ENCODE data around the gene GXYLT2. TPM values are rescaled to one million over a fixed set of nuclear protein-coding genes. Genes with fewer than 3 reads are reported as not detected.

The GXYLT2 gene
- total and polyA plus RNA-seq, 2 of the 13 experiments (the other 11 are each of a cell fraction or from before 2014, with no cell fraction given) = 4.3 to 6.9 TPM

DNA sequence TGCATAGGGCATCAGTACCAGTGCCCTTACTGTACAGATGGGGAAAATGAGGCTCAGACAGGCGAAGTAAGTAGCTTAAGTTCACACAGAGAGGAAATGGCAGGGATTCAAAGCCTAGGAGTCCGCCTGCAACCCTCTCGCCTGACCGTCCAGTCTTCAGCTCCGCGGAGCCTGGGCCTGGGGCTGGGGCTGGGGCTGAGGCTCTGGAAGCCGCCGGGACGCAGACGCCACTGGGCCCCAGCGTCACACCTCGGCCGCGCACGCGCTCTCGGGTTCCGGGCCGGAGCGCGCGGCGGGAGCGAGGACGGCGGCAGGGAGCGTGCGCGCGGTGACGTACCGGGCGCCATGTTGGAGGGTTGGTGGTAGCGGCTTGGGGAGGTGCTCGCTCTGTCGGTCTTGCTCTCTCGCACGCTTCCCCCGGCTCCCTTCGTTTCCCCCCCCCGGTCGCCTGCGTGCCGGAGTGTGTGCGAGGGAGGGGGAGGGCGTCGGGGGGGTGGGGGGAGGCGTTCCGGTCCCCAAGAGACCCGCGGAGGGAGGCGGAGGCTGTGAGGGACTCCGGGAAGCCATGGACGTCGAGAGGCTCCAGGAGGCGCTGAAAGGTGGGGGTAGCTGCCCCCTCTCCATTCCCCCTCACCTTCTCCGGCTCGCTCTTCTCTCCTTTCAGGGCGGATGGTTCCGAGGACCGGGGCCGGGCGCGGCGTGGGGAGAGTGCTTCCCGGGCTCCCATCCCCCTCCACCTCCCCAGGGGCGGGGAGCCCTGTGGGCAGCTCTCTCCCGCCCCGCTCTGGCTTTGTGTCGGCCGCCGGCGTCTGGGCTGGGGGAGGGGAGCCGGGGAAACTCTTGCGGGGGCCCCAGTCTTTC, 108.9 kb downstream of the GXYLT2 start, which contains the start of gene PPP4R2 (continued):
- peak; percentile 72; the same call in 1 of the 2 replicates for TF ChIP-seq ZNF33B (CRISPR knock-in tag; IDR thresholded peaks at IDR 0.05)
- TF ChIP-seq TEAD3 (CRISPR knock-in tag; optimal IDR thresholded peaks at IDR 0.05; ENCODE audit: borderline replicate concordance) = peak; percentile 60
- TF ChIP-seq ARNT (IDR thresholded peaks at IDR 0.05) = no peak
- peak; percentile 56 for TF ChIP-seq KAT8 (CRISPR knock-in tag; IDR thresholded peaks at IDR 0.05)
- 0 out of 2 replicates have a peak, but pooled peaks have one; percentile 35 for TF ChIP-seq PITX1 (CRISPR knock-in tag; IDR thresholded peaks at IDR 0.05)
- peak; percentile 70; the same call in 1 of the 2 replicates for TF ChIP-seq TOPORS (CRISPR knock-in tag; IDR thresholded peaks at IDR 0.05)
- TF ChIP-seq ZNF180 (CRISPR knock-in tag; IDR thresholded peaks at IDR 0.05; ENCODE audit: borderline replicate concordance, low read depth) = peak; percentile 93; the same call in 1 of the 2 replicates
- peak; percentile 33; the same call in 1 of the 2 replicates for TF ChIP-seq DNMT3B (CRISPR knock-in tag; conservative IDR thresholded peaks at IDR 0.05)
- TF ChIP-seq KLF12 (CRISPR knock-in tag; IDR thresholded peaks at IDR 0.05; ENCODE audit: borderline replicate concordance) = peak; percentile 76; the same call in 1 of the 2 replicates
- TF ChIP-seq THYN1 (CRISPR knock-in tag; IDR thresholded peaks at IDR 0.05; ENCODE audit: borderline replicate concordance, low read depth) = no peak
- TF ChIP-seq ZIK1 (CRISPR knock-in tag; IDR thresholded peaks at IDR 0.05; ENCODE audit: borderline replicate concordance, low read depth) = peak; percentile 31; the same call in 1 of the 2 replicates
- peak; percentile 74 for TF ChIP-seq BORCS8-MEF2B (CRISPR knock-in tag; IDR thresholded peaks at IDR 0.05)
- TF ChIP-seq, protein P1, sequence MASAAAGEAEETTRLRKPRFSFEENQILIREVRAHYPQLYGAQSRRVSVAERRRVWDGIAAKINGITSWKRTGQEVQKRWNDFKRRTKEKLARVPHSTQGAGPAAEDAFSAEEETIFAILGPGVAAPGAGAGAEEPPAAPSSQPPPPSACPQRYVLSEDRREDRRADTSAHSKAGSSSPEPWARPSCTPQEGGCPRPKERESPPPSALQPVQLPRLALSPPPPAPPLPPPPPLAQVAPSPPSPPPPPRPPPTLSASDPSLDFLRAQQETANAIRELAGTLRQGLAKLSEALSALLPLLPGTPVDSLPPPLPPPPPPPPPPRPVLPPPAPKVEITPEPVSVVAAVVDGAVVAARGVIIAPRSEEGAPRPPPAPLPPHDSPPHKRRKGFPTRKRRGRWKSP (CRISPR knock-in tag; IDR thresholded peaks at IDR 0.05) = no peak
- TF ChIP-seq ETV6 (CRISPR knock-in tag; conservative IDR thresholded peaks at IDR 0.05) = 0 out of 2 replicates have a peak, but pooled peaks have one; percentile 57
- TF ChIP-seq ZNF232 (CRISPR knock-in tag; IDR thresholded peaks at IDR 0.05; ENCODE audit: borderline replicate concordance) = no peak
- peak; percentile 78; the same call in 1 of the 2 replicates for TF ChIP-seq ZNF431 (CRISPR knock-in tag; IDR thresholded peaks at IDR 0.05; ENCODE audit: borderline replicate concordance, low read depth)
- TF ChIP-seq ARID4A (CRISPR knock-in tag; IDR thresholded peaks at IDR 0.05; ENCODE audit: borderline replicate concordance) = peak; percentile 69; the same call in 1 of the 2 replicates
- TF ChIP-seq, protein P2, sequence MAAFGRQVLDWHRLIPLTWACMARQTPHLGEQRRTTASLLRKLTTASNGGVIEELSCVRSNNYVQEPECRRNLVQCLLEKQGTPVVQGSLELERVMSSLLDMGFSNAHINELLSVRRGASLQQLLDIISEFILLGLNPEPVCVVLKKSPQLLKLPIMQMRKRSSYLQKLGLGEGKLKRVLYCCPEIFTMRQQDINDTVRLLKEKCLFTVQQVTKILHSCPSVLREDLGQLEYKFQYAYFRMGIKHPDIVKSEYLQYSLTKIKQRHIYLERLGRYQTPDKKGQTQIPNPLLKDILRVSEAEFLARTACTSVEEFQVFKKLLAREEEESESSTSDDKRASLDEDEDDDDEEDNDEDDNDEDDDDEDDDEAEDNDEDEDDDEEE (CRISPR knock-in tag; IDR thresholded peaks at IDR 0.05) = peak; percentile 43
- peak; percentile 58 for TF ChIP-seq IKZF5 (CRISPR knock-in tag; IDR thresholded peaks at IDR 0.05)
- TF ChIP-seq NR2F6 (IDR thresholded peaks at IDR 0.05) = no peak
- TF ChIP-seq NR2F6 (CRISPR knock-in tag; IDR thresholded peaks at IDR 0.05) = peak; percentile 10; the same call in 1 of the 2 replicates
- TF ChIP-seq ZFYVE20 (CRISPR knock-in tag; IDR thresholded peaks at IDR 0.05; ENCODE audit: borderline replicate concordance, low read depth) = no peak

Data from HepG2 (cell line).